Stimulated activated CD8-positive, alpha-beta memory T cell treated with anti-CD3 and anti-CD28 coated beads, Interleukin-7, amount 100 ng/mL, for 1 hour (primary cell): ENCODE data around the gene MARCHF3.

Source experiments
- DNase-seq, 2 donors: peaks; one replicate each; pipeline ENCODE4 v3.0.0-alpha.2; 2020; ENCODE audit warnings: low read depth in 2 of 2

MARCHF3 gene

GRCh38 chr5:126982926-126983873, 47.2 kb downstream of the MARCHF3 start:
- no peak for DNase-seq

GRCh38 chr5:126982202-126982601, 48.2 kb downstream of the MARCHF3 start:
- no peak for DNase-seq

GRCh38 chr5:126981701-126982100, 48.7 kb downstream of the MARCHF3 start:
- no peak for DNase-seq

GRCh38 chr5:126981222-126981621, 49.1 kb downstream of the MARCHF3 start:
- no peak for DNase-seq

- no peak for DNase-seq
Observed at GRCh38 chr5:126978258-126978657, 52.1 kb downstream of the MARCHF3 start.

GRCh38 chr5:126976520-126977172, 53.7 kb downstream of the MARCHF3 start:
- no peak for DNase-seq

GRCh38 chr5:126975796-126976195, 54.6 kb downstream of the MARCHF3 start:
- DNase-seq = no peak

- no peak for DNase-seq
Observed at GRCh38 chr5:126973193-126973592, 57.2 kb downstream of the MARCHF3 start.

- DNase-seq = peak in 1 of 2 donors; percentile 6
Observed at GRCh38 chr5:126972062-126972895, 58.1 kb downstream of the MARCHF3 start.

- no peak for DNase-seq
Observed at GRCh38 chr5:126971455-126972031, 58.8 kb downstream of the MARCHF3 start.

- DNase-seq = no peak
Observed at GRCh38 chr5:126970517-126971017, 59.8 kb downstream of the MARCHF3 start.

- DNase-seq = no peak
Observed at GRCh38 chr5:126969548-126969947, 60.8 kb downstream of the MARCHF3 start.

GRCh38 chr5:126967808-126968466, 62.4 kb downstream of the MARCHF3 start:
- DNase-seq = no peak

GRCh38 chr5:126965487-126965886, 64.9 kb downstream of the MARCHF3 start:
- no peak for DNase-seq

- no peak for DNase-seq
Observed at GRCh38 chr5:126965061-126965475, 65.3 kb downstream of the MARCHF3 start.

GRCh38 chr5:126963822-126964375, 66.5 kb downstream of the MARCHF3 start:
- DNase-seq = no peak

- no peak for DNase-seq
Observed at GRCh38 chr5:126961702-126962101, 68.7 kb downstream of the MARCHF3 start.

- no peak for DNase-seq
Observed at GRCh38 chr5:126961128-126961527, 69.2 kb downstream of the MARCHF3 start.

GRCh38 chr5:126959188-126959587, 71.2 kb downstream of the MARCHF3 start:
- no peak for DNase-seq

- no peak for DNase-seq
Observed at GRCh38 chr5:126956991-126957390, 73.4 kb downstream of the MARCHF3 start.

GRCh38 chr5:126954981-126955380, 75.4 kb downstream of the MARCHF3 start:
- no peak for DNase-seq
